H9 (cell line): ENCODE measurements around the gene SF3A1. TPM values are rescaled to one million over a fixed set of nuclear protein-coding genes. Genes with fewer than 3 reads are reported as not detected.

Experiments
- DNase-seq: peaks from one replicate; pipeline ENCODE4 v3.0.0-alpha.2; 2017
- H2AFZ ChIP-seq: one replicate; pipeline ENCODE4 v1.6.1; 2013; ENCODE audit warnings: mild to moderate bottlenecking, low read length, control low read depth, moderate library complexity
- H2AK5ac ChIP-seq: 2 replicates; pipeline ENCODE4 v1.6.1; 2013; ENCODE audit warnings: low read length, control low read depth, mixed read lengths; ENCODE audit not compliant: insufficient read length
- H2BK120ac ChIP-seq: one replicate; pipeline ENCODE4 v1.6.1; 2013; ENCODE audit warnings: low read depth, mild to moderate bottlenecking, low read length, control low read depth, inconsistent platforms; ENCODE audit not compliant: poor library complexity, severe bottlenecking
- H2BK12ac ChIP-seq: 2 replicates; pipeline ENCODE4 v1.6.1; 2013; ENCODE audit warnings: low read length, control low read depth, mixed read lengths, low read depth; ENCODE audit not compliant: insufficient read length
- H2BK15ac ChIP-seq: 2 replicates; pipeline ENCODE4 v1.6.1; 2013; ENCODE audit warnings: low read depth, low read length, control low read depth
- H2BK20ac ChIP-seq: one replicate; pipeline ENCODE4 v1.6.1; 2013; ENCODE audit warnings: low read depth, mild to moderate bottlenecking, low read length, control low read depth, inconsistent platforms; ENCODE audit not compliant: poor library complexity, severe bottlenecking
- H2BK5ac ChIP-seq: 2 replicates; pipeline ENCODE4 v1.6.1; 2013; ENCODE audit warnings: low read length, control low read depth, mixed read lengths; ENCODE audit not compliant: insufficient read length
- H3K14ac ChIP-seq: 2 replicates; pipeline ENCODE4 v1.6.1; 2013; ENCODE audit warnings: low read length, control low read depth; ENCODE audit not compliant: insufficient read depth
- H3K18ac ChIP-seq: 2 replicates; pipeline ENCODE4 v1.6.1; 2013; ENCODE audit warnings: low read depth, mild to moderate bottlenecking, mixed read lengths, low read length, control low read depth; ENCODE audit not compliant: insufficient read length
- H3K23ac ChIP-seq: 2 replicates; pipeline ENCODE4 v1.6.1; 2013; ENCODE audit warnings: low read length, control low read depth, mixed read lengths, low read depth; ENCODE audit not compliant: insufficient read length
- H3K23me2 ChIP-seq: 2 replicates; pipeline ENCODE4 v1.6.1; 2013; ENCODE audit warnings: low read depth, mild to moderate bottlenecking, mixed read lengths, low read length, control low read depth; ENCODE audit not compliant: insufficient read length, poor library complexity, severe bottlenecking
- H3K27ac ChIP-seq: 2 replicates; pipeline ENCODE4 v1.5.1; 2013; ENCODE audit warnings: low read length, control low read depth, mixed read lengths, low read depth; ENCODE audit not compliant: insufficient read length
- H3K27me3 ChIP-seq: 2 replicates; pipeline ENCODE4 v1.6.1; 2013; ENCODE audit warnings: low read length, control low read depth, inconsistent platforms; ENCODE audit not compliant: insufficient read depth
- H3K4ac ChIP-seq: 2 replicates; pipeline ENCODE4 v1.6.1; 2013; ENCODE audit warnings: low read depth, mild to moderate bottlenecking, control low read depth, inconsistent platforms, low read length, moderate library complexity
- H3K4me1 ChIP-seq: 2 replicates; pipeline ENCODE4 v1.6.1; 2013; ENCODE audit warnings: low read length, control low read depth, inconsistent platforms; ENCODE audit not compliant: insufficient read depth
- H3K4me2 ChIP-seq: 2 replicates; pipeline ENCODE4 v1.6.1; 2013; ENCODE audit warnings: low read length, control low read depth, mixed read lengths; ENCODE audit not compliant: insufficient read length, insufficient read depth
- H3K56ac ChIP-seq: 2 replicates; pipeline ENCODE4 v1.6.1; 2013; ENCODE audit warnings: low read depth, mild to moderate bottlenecking, mixed read lengths, low read length, control low read depth; ENCODE audit not compliant: insufficient read length
- H3K79me1 ChIP-seq: 2 replicates; pipeline ENCODE4 v1.6.1; 2013; ENCODE audit warnings: low read depth, mild to moderate bottlenecking, moderate library complexity, low read length, control low read depth, inconsistent platforms; ENCODE audit not compliant: insufficient read depth, poor library complexity, severe bottlenecking
- H3K79me2 ChIP-seq: 2 replicates; pipeline ENCODE4 v1.6.1; 2013; ENCODE audit warnings: low read length, control low read depth, inconsistent platforms; ENCODE audit not compliant: insufficient read depth
- H3K9ac ChIP-seq: 2 replicates; pipeline ENCODE4 v1.6.1; 2013; ENCODE audit warnings: low read length, control low read depth, mixed read lengths; ENCODE audit not compliant: insufficient read length; ENCODE audit errors: extremely low read depth
- H3K9me3 ChIP-seq: one replicate; pipeline ENCODE4 v1.6.1; 2013; ENCODE audit warnings: low read depth, low read length, inconsistent platforms; ENCODE audit not compliant: control insufficient read depth
- H3T11ph ChIP-seq: one replicate; pipeline ENCODE4 v1.6.1; 2013; ENCODE audit warnings: mild to moderate bottlenecking, low read length, control low read depth, inconsistent platforms
- H4K20me1 ChIP-seq: one replicate; pipeline ENCODE4 v1.6.1; 2013; ENCODE audit not compliant: control insufficient read depth, insufficient read length, insufficient read depth
- H4K5ac ChIP-seq: 2 replicates; pipeline ENCODE4 v1.6.1; 2013; ENCODE audit warnings: low read depth, mild to moderate bottlenecking, mixed read lengths, low read length, control low read depth; ENCODE audit not compliant: insufficient read length
- H4K8ac ChIP-seq: replicated peaks from 2 replicates; pipeline ENCODE4 v1.6.1; 2013; ENCODE audit warnings: low read length, control low read depth, mixed read lengths, low read depth; ENCODE audit not compliant: insufficient read length
- H4K91ac ChIP-seq: 2 replicates; pipeline ENCODE4 v1.6.1; 2013; ENCODE audit warnings: low read depth, mild to moderate bottlenecking, moderate library complexity, mixed read lengths, low read length, control low read depth; ENCODE audit not compliant: insufficient read length
- H3K27ac Mint-ChIP-seq, 3 experiments: 2 replicates in 2 of 3; 3 replicates in 1 of 3; pipeline ENCODE4 v1.8.0; 2020 to 2021; ENCODE audit warnings: mixed read lengths in 3 of 3, mild to moderate bottlenecking in 1 of 3, moderate library complexity in 1 of 3
- H3K27me3 Mint-ChIP-seq: 2 replicates; pipeline ENCODE4 v1.8.0; 2021; ENCODE audit warnings: low read depth, mild to moderate bottlenecking, moderate library complexity, mixed read lengths
- H3K36me3 Mint-ChIP-seq, 3 experiments: 2 replicates in 2 of 3; 3 replicates in 1 of 3; pipeline ENCODE4 v1.8.0; 2020 to 2021; ENCODE audit warnings: low read depth in 3 of 3, mixed read lengths in 3 of 3; ENCODE audit not compliant: insufficient read depth in 1 of 3
- H3K4me1 Mint-ChIP-seq, 2 experiments: 2 replicates each; pipeline ENCODE4 v1.8.0; 2020; ENCODE audit warnings: mixed read lengths in 2 of 2
- H3K4me3 Mint-ChIP-seq, 2 experiments: 2 replicates in 1 of 2; 3 replicates in 1 of 2; pipeline ENCODE4 v1.8.0; 2020 to 2021; ENCODE audit warnings: mild to moderate bottlenecking in 2 of 2, mixed read lengths in 2 of 2, moderate library complexity in 1 of 2
- H3K9me3 Mint-ChIP-seq, 2 experiments: 2 replicates in 1 of 2; 3 replicates in 1 of 2; pipeline ENCODE4 v1.8.0; 2020; ENCODE audit warnings: mild to moderate bottlenecking in 2 of 2, mixed read lengths in 2 of 2, moderate library complexity in 1 of 2
- CTCF ChIP-seq: fragments of 200-600 bp; sonication (generic); conservative IDR thresholded peaks from 3 replicates; pipeline ENCODE4 v1.8.0; 2021; ENCODE audit warnings: antibody characterized with exemption, mild to moderate bottlenecking
- WGBS: extraction: QIAGEN DNeasy Blood & Tissue Kit; methylation state at CpG from one replicate; pipeline ENCODE4 v1.1.7; 2013; ENCODE audit warnings: missing lambda C conversion rate, low lambda C conversion rate, mixed read lengths; ENCODE audit not compliant: insufficient read length; ENCODE audit errors: extremely low coverage; 5-methylcytosine and 5-hydroxymethylcytosine counted together
- total RNA-seq: library from RNA; stranded (reverse); gene quantifications from 2 replicates; pipeline ENCODE4 v1.2.1, GENCODE V29; 2021

SF3A1 gene
- total RNA-seq, 1 experiment from 2014 or later: 225 TPM

- WGBS: no CpG with 5 or more reads among the region's 18 CpGs
- no peaks in the 10 kb centered on the region for H3K27me3 Mint-ChIP-seq
Measured at GRCh38 chr22:30365891-30366290, 9.2 kb upstream of the SF3A1 start.

More at GRCh38 chr22:30365891-30366290, 9.2 kb upstream of the SF3A1 start:
- H3K23ac ChIP-seq: no peak overlapping the region
- TF ChIP-seq CTCF: no peak
- no peak overlapping the region for H3K27ac ChIP-seq
- no peak overlapping the region for H3K56ac ChIP-seq
- Mint-ChIP-seq H3K4me1 (peaks cover 15 to 16% of the 10 kb centered on the region in 2 experiments), H3K4me3 (no peak overlapping the region), H3K27ac (no peak overlapping the region), H3K9me3 (no peaks in the 10 kb centered on the region), H3K36me3 (peaks cover 3 to 13% (median 7%) of the 10 kb centered on the region in 3 experiments; a peak in 4 of 7 replicates)
- no peak for DNase-seq
- no peaks in the 10 kb centered on the region for H3K79me2 ChIP-seq
- peaks cover 4% of the 10 kb centered on the region; the same call in 1 of the 2 replicates for H3K4me1 ChIP-seq
- H2BK120ac ChIP-seq: no peak overlapping the region
- no peak overlapping the region for H4K5ac ChIP-seq
- H3K79me1 ChIP-seq: no peaks in the 10 kb centered on the region
- no peak overlapping the region for H3K4me2 ChIP-seq
- no peak overlapping the region for H2BK20ac ChIP-seq
- no peak overlapping the region for H3K9ac ChIP-seq
- no peaks in the 10 kb centered on the region for H3K27me3 ChIP-seq
- H3K18ac ChIP-seq: no peak overlapping the region
- no peak overlapping the region for H3K4ac ChIP-seq
- no peak overlapping the region for H2BK12ac ChIP-seq
- H3K23me2 ChIP-seq: no peaks in the 10 kb centered on the region
- H4K20me1 ChIP-seq: no peaks in the 10 kb centered on the region
- no peaks in the 10 kb centered on the region for H3K9me3 ChIP-seq
- H3K14ac ChIP-seq: no peak overlapping the region
- H2BK5ac ChIP-seq: no peak overlapping the region
- no peak overlapping the region for H2AK5ac ChIP-seq
- no peak overlapping the region for H4K8ac ChIP-seq
- no peak overlapping the region for H4K91ac ChIP-seq
- H2AFZ ChIP-seq: no peak overlapping the region
- H2BK15ac ChIP-seq: no peak overlapping the region
- no peak overlapping the region for H3T11ph ChIP-seq
